HFFc6 (cell line): Measurements from ENCODE around the gene PIK3AP1. TPM values are rescaled to one million over a fixed set of nuclear protein-coding genes. Genes with fewer than 3 reads are reported as not detected.

Experiments
- DNase-seq: peaks from one replicate; pipeline ENCODE4 v3.0.0-alpha.2; 2018
- H3K27ac Mint-ChIP-seq: 2 replicates; pipeline ENCODE4 v1.8.0; 2020; ENCODE audit warnings: mild to moderate bottlenecking, mixed read lengths
- H3K27me3 Mint-ChIP-seq: 2 replicates; pipeline ENCODE4 v1.8.0; 2021; ENCODE audit warnings: mild to moderate bottlenecking, moderate library complexity, mixed read lengths; ENCODE audit not compliant: insufficient read depth
- H3K36me3 Mint-ChIP-seq: 2 replicates; pipeline ENCODE4 v1.8.0; 2021; ENCODE audit warnings: low read depth, mixed read lengths
- H3K4me1 Mint-ChIP-seq: 2 replicates; pipeline ENCODE4 v1.8.0; 2020; ENCODE audit warnings: low read depth, mixed read lengths
- H3K4me3 Mint-ChIP-seq: 2 replicates; pipeline ENCODE4 v1.8.0; 2020; ENCODE audit warnings: mild to moderate bottlenecking, moderate library complexity, mixed read lengths
- H3K9me3 Mint-ChIP-seq: 2 replicates; pipeline ENCODE4 v1.8.0; 2020; ENCODE audit warnings: mild to moderate bottlenecking, mixed read lengths
- CTCF ChIP-seq: fragments of 200-600 bp; sonication (generic); IDR thresholded peaks from 2 replicates; pipeline ENCODE4 v1.5.0; 2021; ENCODE audit warnings: antibody characterized with exemption, mild to moderate bottlenecking
- total RNA-seq, 6 experiments: library from RNA; stranded (reverse); fragmentation: NEBNext Ultra II Directional; extraction: Animal tissue kit (Norgen Biotek cat#: 25700); gene quantifications; 2 replicates in 1 of 6; 3 replicates in 5 of 6; pipeline ENCODE4 v1.2.3, GENCODE V29; 2021

The PIK3AP1 gene
- total RNA-seq, 6 experiments from 2014 or later = 0.05 TPM; not detected in 3

DNA sequence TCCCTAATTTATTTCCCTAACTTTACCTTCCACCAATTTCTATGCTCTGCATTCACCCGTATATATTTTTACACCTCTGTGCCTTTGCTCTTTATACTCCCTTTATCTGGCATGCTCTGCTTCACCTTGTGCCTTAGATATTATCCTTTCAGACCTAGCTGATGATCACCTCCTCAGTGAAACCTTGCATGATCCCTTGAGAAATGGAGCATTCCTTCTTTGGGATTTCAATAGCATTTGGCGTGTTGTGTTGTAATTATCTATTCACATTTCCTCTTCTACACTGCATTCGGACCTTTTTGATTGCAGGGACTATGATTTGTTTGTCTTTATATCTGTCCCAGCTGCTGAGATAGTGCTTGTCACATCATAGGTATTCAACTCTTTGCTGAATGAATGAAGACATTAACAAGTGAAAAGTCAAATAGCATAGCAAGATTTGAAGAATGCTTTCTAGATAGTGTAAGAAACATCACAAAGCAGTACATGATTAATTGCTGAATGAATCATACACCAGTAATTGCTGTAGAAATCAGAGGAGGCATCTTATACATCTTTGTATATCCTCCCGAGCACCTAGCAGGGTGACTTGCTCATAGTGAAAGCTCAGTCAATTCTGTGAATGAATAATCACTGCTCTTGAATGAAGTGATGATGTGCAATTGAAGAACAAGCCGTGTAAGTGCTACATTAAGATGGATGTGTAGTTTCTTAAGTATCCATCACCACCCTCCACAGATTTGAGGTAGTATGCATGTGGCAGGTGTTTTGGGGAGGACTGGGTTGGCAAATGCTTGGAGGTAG lies 131.5 kb downstream of the PIK3AP1 start:
- peak; percentile 45 for DNase-seq
- Mint-ChIP-seq H3K36me3 (peaks cover 9% of the 10 kb centered on the region), H3K9me3 (no peaks in the 10 kb centered on the region; the same call in 1 of the 2 replicates), H3K4me3 (no peak overlapping the region), H3K27me3 (peaks cover 3% of the 10 kb centered on the region), H3K4me1 (peaks cover 15% of the 10 kb centered on the region), H3K27ac (no peak overlapping the region)
- TF ChIP-seq CTCF = no peak

- Mint-ChIP-seq H3K9me3 (no peaks in the 10 kb centered on the region; the same call in 1 of the 2 replicates), H3K4me1 (peaks cover 22% of the 10 kb centered on the region), H3K27ac (no peak overlapping the region), H3K27me3 (peaks cover 3% of the 10 kb centered on the region), H3K4me3 (no peak overlapping the region), H3K36me3 (peaks cover 9% of the 10 kb centered on the region)
- TF ChIP-seq CTCF = no peak
- DNase-seq = no peak
Observed at GRCh38 chr10:96588060-96588554, 132.2 kb downstream of the PIK3AP1 start.

DNA sequence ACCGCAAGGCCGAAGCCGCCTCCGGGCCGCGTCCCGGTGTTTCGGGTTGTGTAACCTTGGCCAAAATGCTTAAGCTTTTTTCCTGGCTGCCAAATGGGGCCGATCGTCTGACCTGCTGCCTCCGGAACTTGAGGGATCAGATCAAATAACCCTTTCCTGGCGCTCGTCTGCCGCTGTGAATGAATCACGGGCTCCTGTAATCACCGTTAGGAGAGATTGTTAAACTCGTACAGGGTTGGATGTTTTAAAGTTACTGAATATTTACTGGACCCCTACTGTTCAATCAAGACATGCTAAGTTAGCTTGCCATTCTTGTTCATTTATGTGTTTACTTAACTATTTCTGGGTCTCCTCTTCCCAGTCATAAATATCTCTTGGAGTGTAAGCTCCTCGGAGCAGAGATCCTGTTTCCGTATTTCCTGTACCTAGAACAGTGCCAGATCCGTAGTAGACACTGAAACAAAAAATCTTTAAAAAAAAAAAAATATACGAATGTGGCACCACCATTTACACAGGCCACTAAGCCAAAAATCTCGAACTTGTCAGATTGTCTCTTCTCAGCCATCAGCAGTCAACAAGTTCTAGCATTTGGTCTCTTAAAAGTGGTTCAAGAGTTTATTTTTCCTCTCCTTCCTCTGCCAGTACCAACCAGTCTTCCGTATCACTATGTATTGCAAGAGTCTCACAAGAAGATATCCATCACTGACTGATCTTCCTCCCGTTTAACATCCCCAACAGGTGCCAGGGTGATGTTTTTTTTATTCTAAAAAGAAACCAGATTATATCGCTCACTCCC lies 132.9 kb downstream of the PIK3AP1 start:
- Mint-ChIP-seq H3K36me3 (peaks cover 9% of the 10 kb centered on the region), H3K4me3 (no peak overlapping the region), H3K9me3 (no peaks in the 10 kb centered on the region; the same call in 1 of the 2 replicates), H3K27ac (no peak overlapping the region), H3K27me3 (peaks cover 3% of the 10 kb centered on the region), H3K4me1 (peaks cover 24% of the 10 kb centered on the region)
- peak; percentile 33 for TF ChIP-seq CTCF
- DNase-seq = peak; percentile 85

DNA sequence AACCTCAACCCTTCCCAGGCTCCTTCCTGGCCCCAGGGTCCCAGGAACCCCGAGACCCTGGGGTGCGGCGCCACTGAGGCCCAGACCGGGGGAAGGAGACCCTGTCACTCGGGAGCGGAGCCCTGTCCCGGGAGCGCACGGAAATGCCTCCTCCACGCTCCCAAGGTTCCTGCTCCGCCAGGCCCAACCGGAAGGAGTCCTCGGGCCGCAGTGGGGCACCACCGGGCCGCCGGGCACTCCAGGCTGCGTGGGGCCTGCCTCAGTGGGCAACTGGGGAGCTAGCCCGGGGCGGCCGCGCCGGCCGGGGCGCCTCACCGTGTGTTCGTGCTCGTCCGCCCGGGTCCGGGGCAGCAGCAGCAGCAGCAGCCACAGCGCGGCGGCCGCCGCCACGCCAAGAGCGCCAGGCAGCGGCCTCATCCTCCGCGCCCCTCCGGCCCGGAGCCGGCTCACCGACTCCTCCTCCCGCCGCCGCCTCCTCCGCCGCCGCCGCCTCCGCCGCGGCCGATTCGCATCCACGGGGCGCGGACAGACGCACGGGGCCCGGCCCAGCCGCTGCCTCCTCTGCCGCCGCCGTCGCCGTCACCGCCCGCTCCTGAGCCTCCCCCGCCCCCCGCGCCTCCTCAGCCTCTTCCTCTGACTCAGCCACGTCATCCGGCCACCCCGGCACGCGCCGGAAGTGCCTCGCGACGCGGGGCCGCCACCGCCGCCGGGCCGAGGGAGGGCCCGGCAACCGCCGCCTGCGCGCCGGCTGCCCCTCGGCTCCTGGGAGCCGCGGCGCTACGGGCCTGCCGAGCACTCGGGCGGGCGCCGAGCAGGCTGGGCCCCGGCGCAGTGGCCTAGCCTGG lies 133.7 kb downstream of the PIK3AP1 start, which contains the start of gene TM9SF3:
Gene TM9SF3 (minus strand): TSS at position 594 of the 845 bp plus-strand sequence. CDS start 177 bp downstream, at position 417.
- Mint-ChIP-seq H3K36me3 (peaks cover 9% of the 10 kb centered on the region), H3K27me3 (peaks cover 3% of the 10 kb centered on the region), H3K4me1 (peaks cover 32% of the 10 kb centered on the region), H3K9me3 (no peaks in the 10 kb centered on the region; the same call in 1 of the 2 replicates), H3K4me3 (peak within 1 kb of the TSS; percentile 97), H3K27ac (peak within 1 kb of the TSS; percentile 96)
- DNase-seq = peak; percentile 84
- no peak for TF ChIP-seq CTCF
